Suprapubic skin (tissue), 4 donors: Measurements from ENCODE around the gene MTMR3.

Experiments used
- CTCF ChIP-seq, 2 donors: fragments of 200-600 bp in 1 of 2; fragments of 450-650 bp in 1 of 2; sonication (generic) in 1 of 2; IDR thresholded peaks; one replicate each; pipeline ENCODE4 v1.5.1; 2016 to 2019; ENCODE audit warnings: antibody characterized with exemption in 2 of 2, mild to moderate bottlenecking in 1 of 2, moderate library complexity in 1 of 2
- EP300 ChIP-seq: sonication (generic); formaldehyde crosslinking; IDR thresholded peaks from one replicate; pipeline ENCODE4 v1.6.1; 2017; ENCODE audit warnings: antibody characterized with exemption
- POLR2A ChIP-seq, 2 donors: fragments of 450-650 bp; IDR thresholded peaks; one replicate each; pipeline ENCODE4 v1.6.1; 2017; ENCODE audit warnings: antibody characterized with exemption in 2 of 2, mild to moderate bottlenecking in 2 of 2, moderate library complexity in 2 of 2
- POLR2AphosphoS5 ChIP-seq, 3 donors: sonication (generic); formaldehyde crosslinking; IDR thresholded peaks; one replicate each; pipeline ENCODE4 v1.6.1; 2017; ENCODE audit warnings: antibody characterized with exemption in 3 of 3

GRCh38 chr22:30045901-30046715 is 163.1 kb downstream of the MTMR3 start:
- TF ChIP-seq CTCF (IDR thresholded peaks at IDR 0.05) (no peak), POLR2A (IDR thresholded peaks at IDR 0.05) (no peak), EP300 (no peak), POLR2AphosphoS5 (IDR thresholded peaks at IDR 0.05) (no peak)
